ENCODE measurements around the gene ASTN2.
"Not testable (repeated sequence)": the region's sequence is repeated elsewhere in the genome, so short reads cannot be mapped to it uniquely, and the experiment has no call there.

The ASTN2 gene

DNA sequence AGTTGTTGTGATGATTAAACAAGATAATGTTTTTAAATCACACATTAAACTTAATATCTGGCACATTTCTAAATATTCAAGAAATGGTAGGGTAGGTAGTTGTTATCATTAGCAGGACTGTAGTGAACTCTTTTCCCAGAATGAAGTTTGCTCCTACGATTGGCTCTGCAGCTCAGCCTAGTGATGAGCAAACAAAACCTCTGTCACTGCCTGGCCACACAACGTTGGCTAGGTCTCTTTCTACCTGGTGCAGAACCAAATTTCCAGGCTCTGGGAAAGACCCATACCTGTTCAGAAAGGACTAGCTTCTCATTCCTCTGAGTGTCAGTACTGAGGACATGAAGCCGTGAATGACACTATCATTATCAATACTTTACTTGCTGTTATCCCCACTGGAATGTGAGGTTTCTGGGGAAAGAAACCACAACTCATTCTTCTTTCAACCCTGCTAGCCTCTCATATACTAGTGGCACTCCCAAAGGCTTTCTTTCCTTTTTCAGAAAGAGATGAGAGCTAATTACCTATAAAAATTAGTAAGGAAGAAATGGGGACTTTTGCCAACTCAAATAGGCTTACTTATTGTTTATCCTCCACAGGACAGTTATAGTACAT, 947.0 kb downstream of the ASTN2 start:
- DNase-seq: peak; percentile 43

GRCh38 chr9:116466271-116467235, 948.3 kb downstream of the ASTN2 start:
- DNase-seq: no peak

DNA sequence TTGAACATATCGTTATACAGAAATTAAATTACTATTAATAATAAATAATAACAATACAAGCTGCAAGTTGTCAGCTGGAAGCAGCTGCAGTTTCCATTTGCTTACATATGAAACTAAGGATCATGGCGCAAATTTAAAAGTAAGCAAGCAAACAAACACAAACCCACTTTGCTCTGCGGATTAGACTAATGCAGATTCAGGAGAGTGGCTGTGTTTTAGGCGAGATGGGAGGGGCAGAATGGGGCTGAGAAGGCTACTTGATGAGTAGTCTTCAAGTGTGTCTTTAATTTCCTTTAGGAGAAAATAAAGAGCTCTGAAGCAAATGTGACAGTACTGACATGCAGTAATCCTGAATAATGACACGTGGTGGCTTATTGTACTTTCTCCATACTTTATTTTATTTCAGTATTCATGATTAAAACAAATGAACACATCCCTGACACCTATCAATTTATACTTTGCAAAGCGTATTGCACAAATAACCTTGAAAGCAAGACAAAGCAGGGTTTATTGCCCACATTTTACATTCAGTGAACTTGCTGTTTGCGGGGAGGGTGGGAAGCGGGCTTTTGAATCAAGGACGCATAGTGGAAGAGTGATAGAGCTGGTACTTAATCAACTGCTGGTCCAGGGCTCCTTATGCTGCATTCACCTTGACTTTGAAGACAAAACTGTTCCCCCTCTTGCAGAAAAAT, 949.1 kb downstream of the ASTN2 start:
- no peak for DNase-seq

DNA sequence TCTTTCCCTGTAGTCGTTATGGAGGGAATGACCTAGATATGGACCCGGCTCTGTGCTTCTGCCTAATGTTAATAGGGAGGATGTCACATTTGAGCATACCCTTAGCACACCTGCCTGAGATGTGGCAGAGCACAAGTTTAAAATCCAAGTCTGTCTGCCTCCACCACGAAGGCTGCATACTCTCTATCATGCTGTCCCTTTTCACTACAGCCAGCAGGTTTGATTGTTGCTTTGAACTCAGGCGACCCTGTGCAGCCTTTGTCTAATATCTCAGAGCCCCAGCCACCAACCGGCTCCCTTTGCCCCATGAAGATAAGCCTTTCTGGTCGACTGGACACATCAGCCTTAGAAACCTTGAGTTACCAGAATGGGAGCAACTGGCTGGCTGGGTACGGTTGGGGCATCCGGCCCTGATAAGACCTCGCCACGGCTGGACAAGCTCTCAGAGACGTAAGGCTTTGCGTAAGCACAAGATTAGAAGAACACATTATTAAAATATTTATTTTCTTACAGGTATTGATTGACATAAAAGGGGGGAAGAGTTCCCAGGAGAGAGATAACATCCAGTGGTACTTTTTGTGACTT, 949.8 kb downstream of the ASTN2 start:
- DNase-seq: no peak

- no peak for DNase-seq
Measured at GRCh38 chr9:116464423-116464822, 950.4 kb downstream of the ASTN2 start.

DNA sequence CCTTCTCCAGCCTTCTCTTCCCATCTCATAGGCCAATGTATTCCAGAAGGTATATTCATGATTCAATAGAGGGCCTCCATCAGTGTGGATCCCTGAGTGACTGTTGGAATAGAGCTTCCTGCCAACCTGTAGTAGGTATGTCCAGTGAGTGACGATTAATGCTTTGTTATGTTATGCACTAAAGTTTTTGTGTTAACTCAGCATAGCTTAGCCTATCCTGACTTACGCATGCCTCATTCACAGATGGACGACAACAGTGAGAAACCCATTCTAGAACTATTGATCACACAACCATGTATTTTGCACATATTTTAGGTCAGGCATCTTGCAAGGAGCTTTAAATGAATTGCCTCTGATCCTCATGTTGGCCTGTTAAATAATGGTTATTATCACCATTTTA, 953.2 kb downstream of the ASTN2 start:
- DNase-seq: no peak

DNA sequence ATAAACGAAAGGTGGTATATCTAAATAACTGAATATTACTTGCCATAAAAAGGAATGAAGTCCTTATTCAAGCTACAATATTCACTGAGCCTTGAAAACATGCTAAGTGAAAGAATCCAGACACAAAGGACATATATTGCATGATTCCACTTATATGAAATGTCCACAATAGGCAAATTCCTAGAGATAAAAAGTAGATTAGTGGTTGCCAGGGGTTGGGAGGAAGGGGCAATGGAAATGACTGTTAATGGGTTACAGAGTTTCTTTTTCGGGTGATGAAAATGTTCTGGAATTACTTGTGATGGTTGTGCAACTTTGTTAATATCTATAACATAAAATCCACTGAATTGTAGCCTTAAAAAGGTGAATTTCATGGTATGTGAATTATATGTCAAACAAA, 954.8 kb downstream of the ASTN2 start:
- DNase-seq: no peak

- DNase-seq: no peak
Measured at GRCh38 chr9:116459576-116459975, 955.3 kb downstream of the ASTN2 start.

- DNase-seq: no peak
Measured at GRCh38 chr9:116456490-116457088, 958.3 kb downstream of the ASTN2 start.

DNA sequence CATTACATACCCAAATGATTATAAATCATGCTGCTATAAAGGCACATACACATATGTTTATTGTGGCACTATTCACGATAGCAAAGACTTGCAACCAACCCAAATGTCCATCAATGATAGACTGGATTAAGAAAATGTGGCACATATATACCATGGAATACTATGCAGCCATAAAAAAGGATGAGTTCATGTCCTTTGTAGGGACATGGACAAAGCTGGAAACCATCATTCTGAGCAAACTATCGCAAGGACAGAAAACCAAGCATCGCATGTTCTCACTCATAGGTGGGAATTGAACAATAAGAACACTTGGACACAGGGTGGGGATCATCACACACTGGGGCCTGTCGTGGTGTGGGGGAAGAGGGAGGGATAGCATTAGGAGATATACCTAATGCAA, 960.3 kb downstream of the ASTN2 start:
- not testable (repeated sequence) for DNase-seq

GRCh38 chr9:116453785-116454184, 961.1 kb downstream of the ASTN2 start:
- DNase-seq: no peak

DNA sequence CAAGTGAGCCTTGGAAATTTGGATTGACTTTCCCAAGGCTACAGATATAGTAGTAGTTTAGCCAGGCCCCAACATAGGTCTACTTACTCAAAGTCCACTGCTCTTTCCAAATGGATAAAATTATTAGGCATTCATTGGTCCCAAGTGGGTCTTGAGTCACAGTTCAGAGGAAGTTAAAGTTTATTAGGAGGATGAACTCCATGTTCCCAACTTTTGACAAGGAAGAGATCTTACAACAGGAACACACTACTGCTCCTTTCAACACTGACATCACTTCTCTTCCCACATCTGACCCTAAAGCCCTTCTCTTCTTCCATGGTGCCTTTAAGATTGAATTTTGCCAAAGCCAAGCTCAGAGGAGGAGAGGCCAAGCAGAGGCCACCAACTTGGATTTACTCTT, 962.2 kb downstream of the ASTN2 start:
- no peak for DNase-seq

- DNase-seq: no peak
Measured at GRCh38 chr9:116452227-116452626, 962.6 kb downstream of the ASTN2 start.

DNA sequence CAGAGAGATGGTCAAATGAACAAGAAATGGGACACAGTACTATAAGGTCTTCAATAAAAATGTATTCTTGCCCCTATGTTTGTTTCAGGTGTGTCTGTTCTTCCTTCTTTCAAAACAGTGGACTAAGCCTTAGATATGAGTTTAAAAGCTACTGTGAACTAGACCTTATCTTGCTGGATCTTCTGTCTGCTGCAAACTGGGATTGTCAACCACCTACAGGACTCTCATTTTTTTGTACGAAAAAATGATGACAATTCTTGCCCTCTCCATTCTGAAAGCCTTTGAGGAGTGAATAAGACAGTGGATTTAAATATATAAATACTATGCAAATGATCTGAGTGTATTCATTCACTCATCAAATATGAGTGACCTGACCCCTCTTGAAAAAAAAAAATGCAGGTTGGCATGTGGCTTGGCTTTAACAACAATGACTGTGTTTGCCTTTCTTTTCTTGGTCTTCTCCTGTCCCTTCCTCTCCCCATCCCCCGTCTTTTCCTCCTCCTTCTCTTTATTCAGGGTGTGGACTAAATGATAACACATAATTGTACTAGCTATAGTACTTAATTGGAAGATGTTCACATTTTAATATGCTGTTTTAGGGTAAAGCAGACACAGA, 963.2 kb downstream of the ASTN2 start:
- no peak for DNase-seq

- DNase-seq: peak; percentile 82
Measured at GRCh38 chr9:116450378-116451139, 964.3 kb downstream of the ASTN2 start.

- DNase-seq: no peak
Measured at GRCh38 chr9:116449949-116450348, 964.9 kb downstream of the ASTN2 start.

DNA sequence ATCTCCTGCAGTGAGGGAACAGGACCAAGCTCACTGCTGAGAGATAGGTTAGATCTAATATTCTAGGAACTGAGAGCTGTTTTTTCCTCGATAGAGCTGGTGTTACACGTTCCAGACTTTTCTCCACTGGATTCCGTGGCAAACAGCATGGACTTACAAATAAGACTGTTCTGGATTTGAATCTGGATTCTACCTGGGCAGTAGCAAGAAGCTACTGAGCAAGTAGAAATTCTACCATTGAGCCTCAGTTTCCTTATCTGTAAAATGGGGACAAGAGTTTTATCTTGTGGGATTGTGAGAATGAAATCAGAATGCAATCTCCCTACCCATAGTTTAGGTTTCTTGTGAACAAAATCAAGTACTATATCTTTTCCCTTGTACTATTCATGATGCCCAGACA, 966.4 kb downstream of the ASTN2 start:
- DNase-seq: no peak

- DNase-seq: peak; percentile 58
Measured at GRCh38 chr9:116447934-116448333, 966.9 kb downstream of the ASTN2 start.

DNA sequence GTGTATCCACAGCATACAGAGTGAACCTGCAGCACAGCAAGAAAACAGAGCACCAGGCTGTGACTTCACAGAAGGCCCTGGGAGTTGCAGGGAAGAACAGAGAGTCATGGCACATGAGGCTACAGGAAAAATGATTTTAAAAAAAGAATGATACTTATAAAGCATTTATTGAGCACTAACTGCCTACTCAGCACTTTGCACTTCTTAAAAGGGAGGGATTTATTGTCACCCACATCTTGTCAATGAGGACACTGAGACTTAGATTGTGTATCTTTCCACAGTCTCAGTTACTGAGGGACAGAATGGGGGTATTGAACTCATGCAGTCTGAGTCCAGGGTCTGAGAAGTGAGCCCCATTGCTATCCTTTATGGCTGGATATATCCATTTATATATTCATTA, 972.3 kb downstream of the ASTN2 start:
- no peak for DNase-seq

GRCh38 chr9:116437411-116438370, 977.2 kb downstream of the ASTN2 start:
- peak; percentile 21 for DNase-seq
